Stimulated activated CD8-positive, alpha-beta memory T cell treated with anti-CD3 and anti-CD28 coated beads, Interleukin-7, amount 100 ng/mL, for 1 hour (primary cell): ENCODE results near the gene LMTK2.

Experiments
- DNase-seq, 2 donors: peaks; one replicate each; pipeline ENCODE4 v3.0.0-alpha.2; 2020; ENCODE audit warnings: low read depth in 2 of 2

Gene LMTK2

DNA sequence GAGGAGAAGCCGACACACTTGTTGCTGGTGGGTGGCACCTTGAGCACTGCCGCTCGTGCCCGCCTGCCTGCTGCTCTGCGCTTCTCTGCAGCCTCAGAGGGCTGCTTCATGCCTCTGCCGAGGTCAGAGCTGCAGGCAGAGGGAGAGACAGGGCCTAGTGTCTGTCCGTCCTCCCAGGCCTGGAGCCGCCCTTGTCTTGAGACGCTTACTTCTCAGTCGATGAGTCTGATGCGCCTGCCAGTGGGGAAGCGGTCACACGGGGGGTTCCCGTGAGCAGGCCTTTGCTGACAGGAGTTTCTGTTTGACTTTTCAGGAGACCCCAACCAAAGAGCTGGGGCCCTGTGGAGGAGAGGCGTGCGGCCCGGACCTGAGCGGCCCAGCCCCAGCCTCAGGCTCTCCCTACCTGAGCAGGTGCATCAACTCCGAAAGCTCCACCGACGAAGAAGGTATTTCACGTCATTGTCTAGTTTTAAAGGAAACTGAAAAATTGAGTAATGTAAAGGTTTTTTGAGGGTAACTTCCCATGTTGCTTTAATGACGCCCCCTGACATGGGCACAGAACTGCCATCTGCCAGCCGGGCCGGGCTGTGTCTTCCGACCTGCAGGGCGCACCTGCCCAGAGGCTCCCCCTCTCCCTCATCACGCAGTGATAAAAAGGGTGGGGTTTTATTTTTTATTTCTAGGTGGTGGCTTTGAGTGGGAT is 96.8 kb downstream of the LMTK2 start:
- DNase-seq = no peak

- no peak for DNase-seq
These were observed 97.4 kb downstream of the LMTK2 start for GRCh38 chr7:98203964-98204605.

DNA sequence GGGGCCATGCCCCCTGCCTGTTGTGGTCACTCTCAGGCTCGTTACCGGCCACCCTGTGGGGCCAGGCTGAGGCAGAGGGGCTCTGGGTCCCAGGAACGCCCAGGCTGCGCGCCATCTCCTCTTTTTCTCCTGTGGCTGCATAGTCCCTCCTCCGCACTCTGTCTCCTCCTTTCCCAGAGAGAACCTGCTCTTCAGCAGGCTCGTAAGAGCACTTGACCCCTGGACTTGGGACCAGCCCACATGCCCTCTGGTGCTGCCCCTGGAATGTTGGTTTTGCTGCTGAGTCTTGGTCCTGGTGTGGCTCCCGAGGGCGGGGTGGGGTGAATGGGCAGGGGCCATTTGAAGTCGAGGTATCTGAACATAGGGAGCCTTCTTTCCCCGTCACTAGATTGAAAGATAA is 98.0 kb downstream of the LMTK2 start:
- no peak for DNase-seq

DNA sequence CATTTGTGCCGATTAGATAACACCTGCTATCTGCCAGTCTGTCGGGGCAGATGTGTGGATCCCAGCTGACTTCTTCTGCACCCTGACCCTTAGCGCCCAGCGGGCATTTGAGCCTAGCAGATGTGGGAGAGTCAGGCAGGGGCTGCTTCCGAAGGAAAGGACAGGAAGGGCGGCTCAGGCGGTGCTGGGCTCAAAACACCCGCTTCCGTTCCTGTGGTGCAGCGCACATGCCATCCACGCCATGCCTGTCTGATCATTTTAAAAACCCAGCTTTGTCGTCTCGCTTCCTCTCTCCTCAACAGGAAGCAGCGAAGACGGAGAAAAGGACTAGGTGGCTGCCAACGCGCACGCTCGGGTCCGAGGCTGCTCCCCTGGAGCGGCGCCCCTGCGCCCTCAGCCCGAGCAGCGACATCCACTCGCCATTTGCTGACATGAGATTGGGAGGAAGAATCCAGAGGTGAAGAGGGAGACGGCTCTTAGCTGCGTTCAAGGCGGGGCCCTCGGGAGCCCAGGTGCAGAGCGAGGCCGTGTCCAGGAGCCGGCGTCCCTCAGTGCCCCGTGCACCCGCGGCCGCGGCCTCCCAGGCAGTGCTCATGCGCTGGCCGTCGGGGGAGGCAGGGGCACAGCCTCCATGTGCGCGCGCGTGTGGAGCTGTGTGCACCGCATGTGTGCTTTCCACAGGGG is 98.6 kb downstream of the LMTK2 start:
- no peak for DNase-seq

GRCh38 chr7:98206451-98207330 is 100.0 kb downstream of the LMTK2 start:
- no peak for DNase-seq

- DNase-seq = no peak
These were observed 102.7 kb downstream of the LMTK2 start for GRCh38 chr7:98209166-98209920.

DNA sequence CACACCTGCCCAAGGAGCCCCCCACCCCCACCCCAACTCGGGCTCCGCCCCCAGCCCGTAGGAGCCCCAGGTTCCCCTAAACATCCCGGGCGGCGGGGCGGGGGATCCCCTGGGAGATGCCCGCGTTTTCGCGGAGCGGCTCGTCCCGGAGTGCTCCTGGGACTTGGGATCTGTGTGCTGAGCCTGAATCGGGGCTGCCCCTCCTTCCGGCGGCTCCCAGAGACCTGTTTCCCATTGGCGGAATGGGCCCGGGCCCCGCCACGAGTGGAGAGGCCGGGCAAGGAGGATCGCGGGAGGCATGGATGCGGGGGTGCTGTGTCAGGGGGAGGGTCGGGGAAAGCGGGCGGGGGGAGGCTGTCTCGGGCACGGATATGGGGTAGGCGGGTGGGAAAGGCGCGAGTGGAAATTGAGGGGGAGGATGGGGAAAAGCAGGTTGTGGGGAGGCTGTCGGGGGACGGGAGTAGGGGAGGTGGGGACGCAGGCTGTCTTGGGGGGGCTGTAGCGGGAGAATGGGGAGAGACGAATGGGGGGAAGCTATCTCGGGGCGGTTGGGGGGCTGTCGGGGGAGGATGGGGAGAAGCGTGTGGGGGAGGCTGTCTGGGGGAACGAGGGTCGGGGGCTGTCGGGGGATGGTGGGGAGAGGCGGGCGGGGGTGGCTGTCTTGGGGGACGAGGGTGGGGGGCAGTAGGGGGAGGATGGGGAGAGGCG is 104.0 kb downstream of the LMTK2 start:
- no peak for DNase-seq

DNA sequence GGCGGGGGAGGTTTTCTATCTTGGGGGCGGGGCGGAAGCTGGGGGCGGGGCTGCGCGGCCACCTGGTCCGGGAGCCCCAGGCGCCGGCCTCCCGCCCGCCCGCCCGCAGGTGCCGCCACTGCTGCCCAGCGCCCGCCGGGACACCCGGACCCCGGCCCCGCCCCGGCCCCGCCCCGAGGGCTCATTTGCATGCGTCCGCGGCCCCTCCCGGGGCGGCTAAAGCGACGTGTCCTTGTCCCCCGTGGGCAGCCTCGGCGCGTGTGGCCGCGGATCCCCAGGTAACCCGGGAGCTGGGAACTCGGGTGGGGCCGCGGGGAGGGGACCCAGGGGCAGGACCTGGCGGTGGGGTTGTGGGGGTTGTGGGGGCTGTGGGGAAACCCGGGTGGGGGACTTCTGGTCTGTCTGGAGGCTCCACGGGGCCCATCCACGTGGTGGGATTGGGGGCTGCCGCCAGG is 104.6 kb downstream of the LMTK2 start, which contains the start of gene BHLHA15:
Gene BHLHA15 (plus strand): TSS at position 219 of the 455 bp plus-strand sequence. CDS start 871 bp downstream, outside the sequence.
- no peak for DNase-seq

DNA sequence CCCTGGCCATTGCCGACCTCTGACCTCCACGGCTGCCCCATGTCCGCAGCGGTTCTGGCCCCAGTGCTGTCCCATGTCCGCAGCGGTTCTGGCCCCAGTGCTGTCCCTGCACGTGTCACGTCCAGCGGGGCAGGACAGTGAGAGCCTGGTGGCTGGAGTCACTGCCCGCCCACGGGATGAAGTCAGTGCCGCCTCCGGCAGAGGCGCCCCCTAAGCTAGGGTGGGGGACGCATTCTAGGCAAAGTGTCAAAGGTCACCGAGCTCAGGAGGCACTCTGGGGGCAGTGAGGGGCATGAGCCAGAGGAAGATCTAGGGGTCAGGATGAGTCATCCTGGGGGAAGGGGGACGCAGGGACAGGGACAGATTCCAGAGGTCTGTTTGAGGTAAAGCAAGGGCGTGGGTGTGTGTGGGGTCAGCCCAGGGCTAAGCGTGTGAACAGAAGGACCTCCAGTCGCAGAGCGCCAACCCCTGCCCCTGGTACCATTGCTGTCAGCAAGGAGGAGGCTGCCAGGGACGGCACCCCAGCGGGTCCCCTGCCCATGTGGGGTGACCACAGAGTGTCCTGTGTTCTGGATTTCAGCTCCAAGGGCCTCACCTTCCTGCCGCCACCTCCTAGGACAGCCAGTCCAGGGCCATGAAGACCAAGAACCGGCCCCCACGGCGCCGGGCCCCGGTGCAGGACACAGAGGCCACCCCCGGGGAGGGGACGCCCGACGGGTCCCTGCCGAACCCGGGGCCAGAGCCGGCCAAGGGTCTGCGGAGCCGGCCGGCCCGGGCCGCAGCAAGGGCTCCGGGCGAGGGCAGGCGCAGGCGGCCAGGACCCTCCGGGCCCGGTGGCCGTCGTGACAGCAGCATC is 105.2 kb downstream of the LMTK2 start:
- no peak for DNase-seq

DNA sequence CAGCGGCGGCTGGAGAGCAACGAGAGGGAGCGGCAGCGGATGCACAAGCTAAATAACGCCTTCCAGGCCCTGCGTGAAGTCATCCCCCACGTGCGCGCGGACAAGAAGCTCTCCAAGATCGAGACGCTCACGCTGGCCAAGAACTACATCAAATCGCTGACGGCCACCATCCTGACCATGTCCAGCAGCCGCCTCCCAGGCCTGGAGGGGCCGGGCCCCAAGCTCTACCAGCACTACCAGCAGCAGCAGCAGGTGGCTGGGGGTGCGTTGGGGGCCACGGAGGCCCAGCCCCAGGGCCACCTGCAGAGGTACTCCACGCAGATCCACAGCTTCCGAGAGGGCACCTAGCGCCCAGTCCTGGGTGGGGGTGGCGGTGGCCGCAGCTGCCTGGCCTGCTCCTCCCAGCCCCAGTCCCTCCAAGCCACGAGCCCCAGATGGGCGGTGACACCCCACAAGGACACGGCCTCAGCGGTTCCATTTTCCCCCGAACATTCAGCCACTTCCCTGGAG is 105.9 kb downstream of the LMTK2 start:
- DNase-seq = no peak

GRCh38 chr7:98213296-98213887 is 106.7 kb downstream of the LMTK2 start:
- DNase-seq = no peak

- no peak for DNase-seq
These were observed 107.5 kb downstream of the LMTK2 start for GRCh38 chr7:98213888-98214810.

GRCh38 chr7:98214811-98215321 is 108.2 kb downstream of the LMTK2 start:
- no peak for DNase-seq

DNA sequence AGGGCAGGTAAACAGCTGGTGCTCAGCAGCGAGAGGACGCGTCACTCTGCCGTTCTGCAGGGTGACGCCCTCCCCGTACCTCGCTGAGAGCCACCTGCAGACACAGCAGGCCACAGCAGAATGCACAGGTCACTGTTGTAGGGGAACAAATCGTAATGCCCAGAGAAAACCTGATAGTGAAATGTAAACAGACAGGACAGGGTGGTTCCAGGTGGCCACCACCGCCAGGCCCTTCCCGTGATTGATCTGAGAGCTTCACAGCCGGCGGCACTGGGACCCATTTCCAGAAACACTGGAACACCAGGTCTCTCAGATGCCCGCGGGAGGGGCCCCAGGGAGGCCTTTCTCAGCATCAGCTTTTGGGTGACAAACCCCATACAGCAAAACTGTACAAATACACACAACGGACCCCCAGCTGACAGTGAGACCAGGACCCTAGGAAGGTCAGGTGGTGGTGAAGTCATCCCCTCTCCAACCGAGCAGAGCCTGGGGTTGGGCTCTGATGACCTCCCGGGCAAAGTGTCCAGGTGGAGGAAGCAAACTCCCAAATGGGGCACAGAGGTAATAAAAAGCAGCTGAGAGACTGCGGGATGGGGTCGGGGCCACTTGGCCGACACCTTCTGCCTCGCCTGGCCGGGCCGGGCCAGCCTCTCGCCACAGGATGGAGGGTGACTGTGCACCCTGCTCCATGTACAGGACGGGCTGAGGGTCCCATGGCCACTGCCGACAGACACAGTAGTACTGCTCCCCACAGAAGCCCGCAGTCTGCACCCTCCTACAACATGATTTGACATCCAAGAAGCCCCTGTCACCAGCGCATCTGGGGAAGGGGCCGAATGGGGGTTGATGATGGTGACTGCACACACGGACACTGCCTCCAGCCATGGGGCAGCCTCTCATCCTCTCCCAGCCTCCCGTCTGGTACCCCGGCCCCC is 109.2 kb downstream of the LMTK2 start:
- DNase-seq = no peak

GRCh38 chr7:98216941-98217622 is 110.4 kb downstream of the LMTK2 start:
- DNase-seq = no peak
